Lower lobe of right lung (tissue), 2 donors: ENCODE measurements around the gene PLXNA1. TPM values are rescaled to one million over a fixed set of nuclear protein-coding genes. Genes with fewer than 3 reads are reported as not detected.

Experiments
- ATAC-seq, 2 donors: fragments of 200-7000 bp; cut with Tn5 transposase; one replicate each; pipeline ENCODE4 v1.9.1; 2020 to 2022; ENCODE audit warnings: mild to moderate bottlenecking in 2 of 2, moderate library complexity in 2 of 2
- DNase-seq: peaks from one replicate; pipeline ENCODE4 v3.0.0-alpha.2; 2020
- H3K27ac ChIP-seq: fragments of 200-600 bp; one replicate; pipeline ENCODE4 v1.8.0; 2022
- H3K27me3 ChIP-seq: fragments of 200-600 bp; one replicate; pipeline ENCODE4 v1.8.0; 2022; ENCODE audit warnings: low read depth
- H3K36me3 ChIP-seq: fragments of 200-600 bp; one replicate; pipeline ENCODE4 v1.8.0; 2022; ENCODE audit warnings: mild to moderate bottlenecking
- H3K4me1 ChIP-seq: fragments of 200-600 bp; one replicate; pipeline ENCODE4 v1.8.0; 2022
- H3K4me3 ChIP-seq: fragments of 200-600 bp; one replicate; pipeline ENCODE4 v1.8.0; 2022; ENCODE audit warnings: mild to moderate bottlenecking
- H3K9me3 ChIP-seq: fragments of 200-600 bp; one replicate; pipeline ENCODE4 v1.8.0; 2022
- intact Hi-C: fragments of 100-400 bp; cut with DNase I; formaldehyde crosslinking; loops from one replicate; pipeline ENCODE4 v1.11.0; 2022
- total RNA-seq: library from RNA; stranded (reverse); fragmentation: NEBNext Ultra II Directional; extraction: Animal tissue kit (Norgen Biotek cat#: 25700); gene quantifications from one replicate; pipeline ENCODE4 v1.2.1, GENCODE V29; 2021
- TF ChIP-seq, protein P1 (sequence below): fragments of 200-600 bp; IDR thresholded peaks from one replicate; pipeline ENCODE4 v1.8.0; 2022; ENCODE audit warnings: antibody characterized with exemption, mild to moderate bottlenecking
- donor health status: DM: no; HTN: yes; CAD: no; lungs with severe emphysema.

PLXNA1 gene
- total RNA-seq, 1 donor from 2014 or later = 48.1 TPM

DNA sequence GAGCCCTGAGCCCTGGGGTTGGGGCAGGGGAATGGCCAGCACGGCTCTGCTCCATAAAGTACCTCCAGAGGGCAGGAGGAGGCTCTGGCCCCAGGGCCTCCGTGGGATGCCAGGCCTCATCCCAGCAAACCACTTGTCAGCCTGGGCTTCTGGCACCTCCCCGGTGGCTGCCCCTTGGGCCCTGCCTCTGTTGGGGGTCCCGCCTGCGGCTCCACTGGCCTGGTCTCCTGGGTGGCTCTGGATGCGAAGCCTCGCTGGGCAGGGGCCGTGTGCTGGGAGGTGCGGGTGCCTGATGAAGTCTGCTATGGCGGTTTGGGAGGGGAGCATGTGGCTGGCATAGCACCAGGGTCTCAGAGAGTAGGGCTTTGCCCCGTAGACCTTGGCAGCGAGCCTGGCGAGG is 37.6 kb downstream of the PLXNA1 start:
- Histone ChIP-seq H3K36me3 (peaks cover 88% of the 10 kb centered on the region), H3K27ac (no peak overlapping the region), H3K9me3 (no peaks in the 10 kb centered on the region), H3K4me3 (no peak overlapping the region), H3K27me3 (no peaks in the 10 kb centered on the region), H3K4me1 (no peaks in the 10 kb centered on the region)
- intact Hi-C loops = no loop called here
- ATAC-seq (no peak), DNase-seq (no peak)
- TF ChIP-seq, protein P1, sequence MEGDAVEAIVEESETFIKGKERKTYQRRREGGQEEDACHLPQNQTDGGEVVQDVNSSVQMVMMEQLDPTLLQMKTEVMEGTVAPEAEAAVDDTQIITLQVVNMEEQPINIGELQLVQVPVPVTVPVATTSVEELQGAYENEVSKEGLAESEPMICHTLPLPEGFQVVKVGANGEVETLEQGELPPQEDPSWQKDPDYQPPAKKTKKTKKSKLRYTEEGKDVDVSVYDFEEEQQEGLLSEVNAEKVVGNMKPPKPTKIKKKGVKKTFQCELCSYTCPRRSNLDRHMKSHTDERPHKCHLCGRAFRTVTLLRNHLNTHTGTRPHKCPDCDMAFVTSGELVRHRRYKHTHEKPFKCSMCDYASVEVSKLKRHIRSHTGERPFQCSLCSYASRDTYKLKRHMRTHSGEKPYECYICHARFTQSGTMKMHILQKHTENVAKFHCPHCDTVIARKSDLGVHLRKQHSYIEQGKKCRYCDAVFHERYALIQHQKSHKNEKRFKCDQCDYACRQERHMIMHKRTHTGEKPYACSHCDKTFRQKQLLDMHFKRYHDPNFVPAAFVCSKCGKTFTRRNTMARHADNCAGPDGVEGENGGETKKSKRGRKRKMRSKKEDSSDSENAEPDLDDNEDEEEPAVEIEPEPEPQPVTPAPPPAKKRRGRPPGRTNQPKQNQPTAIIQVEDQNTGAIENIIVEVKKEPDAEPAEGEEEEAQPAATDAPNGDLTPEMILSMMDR = no peak

DNA sequence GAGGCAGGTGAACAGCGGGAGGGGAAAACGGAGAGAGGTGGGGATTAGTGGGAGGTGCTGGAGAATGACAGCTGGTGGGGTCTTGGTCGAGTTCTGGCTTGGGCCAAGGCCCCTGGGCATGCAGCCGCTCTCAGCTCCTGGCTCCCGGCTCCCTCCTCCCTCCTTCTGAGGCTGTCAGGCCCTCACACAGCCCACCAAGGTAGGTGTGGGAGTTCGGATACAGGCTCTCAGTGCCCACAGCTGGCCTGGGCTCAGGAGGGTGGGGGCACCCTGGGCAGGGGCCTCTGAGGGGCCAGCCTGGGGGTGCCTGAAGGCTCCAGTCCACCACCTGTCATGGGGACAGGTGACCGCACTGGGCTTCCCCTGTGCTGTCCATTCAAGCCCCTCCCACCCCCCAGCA is 39.9 kb downstream of the PLXNA1 start:
- intact Hi-C loops = no loop called here
- no peaks in the 10 kb centered on the region for H3K9me3 ChIP-seq
- H3K27ac ChIP-seq = no peak overlapping the region
- TF ChIP-seq, protein P1 = no peak
- H3K4me3 ChIP-seq = no peak overlapping the region
- H3K27me3 ChIP-seq = no peaks in the 10 kb centered on the region
- no peaks in the 10 kb centered on the region for H3K4me1 ChIP-seq
- no peak for ATAC-seq
- H3K36me3 ChIP-seq = peaks cover 88% of the 10 kb centered on the region
- no peak for DNase-seq

DNA sequence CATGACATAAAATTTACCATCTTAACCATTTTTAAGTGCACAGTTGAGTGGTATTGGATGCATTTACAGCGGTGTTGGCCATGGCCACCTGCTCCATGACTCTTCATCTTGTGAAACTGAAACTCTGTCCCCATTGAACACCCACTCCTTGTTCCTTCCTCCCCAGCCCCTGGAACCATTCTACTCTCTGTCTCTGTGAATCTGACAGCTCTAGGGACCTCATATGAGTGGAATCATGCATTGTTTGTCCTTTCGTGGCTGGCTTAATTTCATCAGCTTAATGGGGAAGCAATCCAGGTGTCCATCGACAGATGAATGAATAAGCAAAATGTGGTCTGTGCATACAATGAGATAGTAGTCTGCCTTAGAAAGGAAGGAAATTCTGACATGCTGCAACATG is 42.5 kb downstream of the PLXNA1 start:
- no peak for DNase-seq
- H3K9me3 ChIP-seq = no peaks in the 10 kb centered on the region
- no peaks in the 10 kb centered on the region for H3K27me3 ChIP-seq
- no peak for ATAC-seq
- intact Hi-C loops = no loop called here
- TF ChIP-seq, protein P1 = no peak
- H3K27ac ChIP-seq = no peak overlapping the region
- no peaks in the 10 kb centered on the region for H3K4me1 ChIP-seq
- H3K36me3 ChIP-seq = peaks cover 85% of the 10 kb centered on the region
- H3K4me3 ChIP-seq = no peak overlapping the region

DNA sequence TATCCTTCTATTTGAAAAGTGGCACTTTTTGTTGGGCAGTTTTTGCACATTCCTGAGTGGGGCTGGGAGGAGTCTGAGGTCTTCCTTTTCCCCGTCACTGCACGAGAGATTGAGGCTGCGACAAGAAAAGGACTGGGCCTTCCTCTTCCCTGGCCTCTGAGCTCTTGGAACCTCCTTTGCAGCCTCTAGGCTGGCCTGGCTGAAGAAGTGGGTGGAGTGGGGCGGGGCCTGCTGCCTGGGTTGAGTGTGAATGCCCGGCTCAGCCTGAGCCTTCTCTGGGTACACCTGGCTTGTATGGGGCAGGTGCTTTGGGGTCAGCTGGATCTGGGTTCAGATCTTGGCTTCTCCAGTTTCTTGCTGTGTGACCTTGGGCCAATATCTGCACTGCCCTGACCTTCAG is 43.1 kb downstream of the PLXNA1 start:
- intact Hi-C loops = no loop called here
- no peak overlapping the region for H3K4me3 ChIP-seq
- no peaks in the 10 kb centered on the region for H3K27me3 ChIP-seq
- no peak for ATAC-seq
- no peaks in the 10 kb centered on the region for H3K4me1 ChIP-seq
- H3K9me3 ChIP-seq = no peaks in the 10 kb centered on the region
- H3K27ac ChIP-seq = no peak overlapping the region
- DNase-seq = no peak
- TF ChIP-seq, protein P1 = no peak
- peaks cover 86% of the 10 kb centered on the region for H3K36me3 ChIP-seq

DNA sequence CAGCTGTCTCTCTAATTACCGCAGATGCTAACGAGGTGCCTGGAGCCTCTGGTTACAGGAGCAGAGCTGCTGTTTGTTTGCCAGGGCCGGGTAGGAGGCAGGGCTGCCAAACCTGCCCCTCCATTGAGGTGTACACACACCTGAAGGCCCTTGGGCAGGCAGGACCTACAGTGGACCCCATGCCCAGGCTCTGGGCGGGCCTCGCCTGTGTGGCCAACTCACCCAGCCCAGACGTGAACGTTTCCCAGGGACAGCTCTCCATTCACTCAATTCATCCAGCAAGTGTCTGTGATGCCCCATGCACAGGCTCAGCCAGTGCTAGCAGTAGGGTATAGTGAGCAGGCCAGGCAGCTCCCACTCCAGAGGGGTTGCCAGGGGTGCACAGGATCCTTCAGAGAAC is 43.7 kb downstream of the PLXNA1 start:
- Histone ChIP-seq H3K27me3 (no peaks in the 10 kb centered on the region), H3K4me3 (no peak overlapping the region), H3K9me3 (no peaks in the 10 kb centered on the region), H3K27ac (no peak overlapping the region), H3K36me3 (peaks cover 86% of the 10 kb centered on the region), H3K4me1 (no peaks in the 10 kb centered on the region)
- DNase-seq (no peak), ATAC-seq (no peak)
- intact Hi-C loops = no loop called here
- TF ChIP-seq, protein P1 = no peak
